ENCODE results near the gene SHQ1.
"Not testable (repeated sequence)": the region's sequence is repeated elsewhere in the genome, so short reads cannot be mapped to it uniquely, and the experiment has no call there.

The SHQ1 gene

DNA sequence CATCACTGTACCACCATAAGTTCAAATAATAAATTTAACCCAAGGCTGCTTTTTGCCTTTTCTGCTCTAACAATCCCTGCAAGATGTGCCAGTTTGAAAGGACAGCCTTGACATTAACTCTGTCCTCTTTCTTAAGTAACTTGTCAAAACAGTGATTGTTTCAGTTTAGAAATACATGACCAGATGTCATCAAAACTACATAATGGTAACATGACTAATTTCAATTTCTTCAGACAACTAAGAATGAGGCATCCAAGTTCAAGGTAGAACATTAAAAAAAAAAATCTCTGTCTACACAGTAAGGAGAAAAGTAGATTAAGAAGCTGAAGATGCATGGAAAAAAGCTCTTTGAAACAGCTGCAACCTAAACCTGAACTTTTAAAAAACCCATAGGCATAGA, 47.4 kb downstream of the SHQ1 start:
- no peak for DNase-seq (ENCODE audit: low read depth)

DNA sequence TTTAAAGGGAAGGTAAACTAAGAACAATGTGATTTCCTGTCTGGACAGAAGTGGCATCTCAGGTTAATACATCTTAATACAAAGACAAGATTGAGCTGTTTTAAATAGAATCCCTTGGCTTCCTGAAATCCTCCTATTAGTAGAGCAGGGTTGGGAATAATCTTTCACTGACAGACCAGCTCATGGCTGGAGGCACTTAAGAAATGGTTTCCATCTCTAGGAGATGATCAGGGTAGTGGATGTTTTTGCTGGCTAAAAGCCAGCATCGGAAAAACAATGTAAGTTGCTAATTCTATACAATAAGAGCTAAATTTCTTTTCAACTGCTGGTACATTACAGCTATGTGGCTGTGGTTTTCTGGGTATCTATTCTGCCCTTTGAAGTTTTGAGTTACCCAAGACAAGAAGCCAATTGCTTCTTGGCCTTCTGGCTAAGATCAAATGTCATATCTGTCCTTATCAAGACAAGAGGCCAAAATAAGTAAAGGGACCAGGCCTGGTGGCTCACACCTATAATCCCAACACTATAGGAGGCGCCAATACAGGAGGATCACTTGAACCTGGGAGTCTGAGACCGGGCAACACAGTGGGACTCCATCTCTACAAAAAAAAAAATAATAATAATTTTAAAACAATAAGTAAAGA, 49.6 kb downstream of the SHQ1 start:
- no peak for DNase-seq (ENCODE audit: low read depth)

GRCh38 chr3:72797773-72798543, 50.3 kb downstream of the SHQ1 start:
- DNase-seq (ENCODE audit: low read depth): no peak

GRCh38 chr3:72794079-72794478, 54.2 kb downstream of the SHQ1 start:
- no peak for DNase-seq (ENCODE audit: low read depth)

DNA sequence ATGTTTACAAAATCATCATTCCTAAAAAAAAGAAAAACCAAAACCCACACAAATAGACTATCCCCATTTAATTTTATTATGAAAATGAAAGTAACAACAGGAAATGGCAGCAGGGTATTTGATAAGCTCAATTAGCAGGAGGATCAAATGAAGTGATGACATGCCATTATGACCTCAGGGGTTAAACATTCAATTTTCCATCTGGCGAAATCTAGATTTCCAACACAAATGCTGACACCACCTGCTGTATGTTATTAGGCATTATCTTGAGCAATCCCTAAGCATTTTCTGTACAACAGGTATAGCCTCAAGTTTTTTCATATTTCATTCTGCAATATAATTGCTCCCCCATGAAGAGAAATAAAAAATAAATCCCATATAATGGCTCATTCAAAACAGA, 57.1 kb downstream of the SHQ1 start:
- DNase-seq (ENCODE audit: low read depth): no peak

DNA sequence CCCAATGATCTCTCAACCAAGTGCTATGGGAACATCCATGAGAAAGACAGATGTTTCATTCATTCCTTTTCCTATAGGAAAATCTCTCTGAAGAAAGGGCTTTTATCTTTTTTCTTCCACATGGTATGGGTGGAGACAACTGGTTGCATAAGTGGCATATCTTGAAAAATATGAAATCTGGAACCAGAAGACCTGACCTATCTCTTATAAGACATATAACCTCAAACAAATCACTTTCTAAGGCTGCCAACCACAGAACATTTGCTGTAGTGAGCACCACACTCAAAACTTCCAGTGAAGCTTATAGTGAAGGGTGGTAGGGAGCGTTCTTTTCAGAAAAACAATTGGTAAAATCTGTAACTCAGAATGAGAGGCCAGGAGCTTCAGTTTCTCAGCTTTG, 58.5 kb downstream of the SHQ1 start:
- no peak for DNase-seq (ENCODE audit: low read depth)

DNA sequence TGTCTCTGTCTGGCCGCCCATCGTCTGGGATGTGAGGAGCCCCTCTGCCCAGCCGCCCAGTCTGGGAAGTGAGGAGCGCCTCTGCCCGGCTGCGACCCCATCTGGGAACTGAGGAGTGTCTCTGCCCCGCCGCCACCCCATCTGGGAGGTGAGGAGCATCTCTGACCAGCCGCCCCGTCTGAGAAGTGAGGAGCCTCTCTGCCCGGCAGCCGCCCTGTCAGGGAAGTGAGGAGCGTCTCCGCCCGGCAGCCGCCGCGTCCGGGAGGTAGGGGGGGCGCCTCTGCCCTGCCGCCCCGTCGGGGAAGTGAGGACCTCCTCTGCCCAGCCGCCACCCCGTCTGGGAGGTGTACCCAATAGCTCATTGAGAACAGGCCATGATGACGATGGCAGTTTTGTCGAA, 60.0 kb downstream of the SHQ1 start:
- DNase-seq (ENCODE audit: low read depth): not testable (repeated sequence)

DNA sequence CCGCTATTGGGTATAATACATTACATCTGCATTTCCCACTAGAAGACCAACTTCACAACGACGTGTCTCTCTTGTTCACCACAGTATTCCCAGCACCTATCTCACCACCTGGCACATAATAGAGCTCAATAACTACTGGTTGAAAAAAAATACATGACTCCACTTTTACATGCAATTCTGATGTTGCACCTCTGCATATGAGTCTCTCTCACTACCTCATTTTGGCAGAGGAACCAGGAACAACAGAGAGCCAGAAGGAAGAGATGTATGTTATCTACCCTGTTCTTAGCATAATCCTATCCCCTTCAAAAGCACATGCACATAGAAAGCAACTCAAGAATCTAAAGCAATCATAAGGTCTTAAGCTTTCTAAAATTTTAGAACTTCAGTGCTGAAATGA, 61.6 kb downstream of the SHQ1 start:
- no peak for DNase-seq (ENCODE audit: low read depth)

GRCh38 chr3:72784226-72784625, 64.0 kb downstream of the SHQ1 start:
- DNase-seq (ENCODE audit: low read depth): no peak

DNA sequence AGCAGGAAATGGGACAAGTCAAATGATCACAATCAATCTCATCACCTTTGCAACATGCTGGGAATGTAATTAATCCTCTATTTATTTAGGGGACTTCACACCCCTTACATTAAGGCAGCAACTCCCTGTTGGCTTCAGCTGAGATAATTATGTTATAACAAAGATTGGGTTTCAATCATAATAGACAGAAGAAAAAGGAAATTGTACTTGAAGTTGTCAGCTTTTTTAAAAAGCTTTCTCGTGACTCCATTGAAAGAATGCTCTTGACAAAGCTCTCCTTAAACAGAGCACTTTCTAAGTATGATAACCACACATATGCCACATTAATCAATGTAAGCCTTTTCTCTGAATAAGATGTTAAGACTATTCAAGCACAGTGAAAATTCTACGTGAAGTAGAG, 65.7 kb downstream of the SHQ1 start:
- DNase-seq (ENCODE audit: low read depth): no peak

DNA sequence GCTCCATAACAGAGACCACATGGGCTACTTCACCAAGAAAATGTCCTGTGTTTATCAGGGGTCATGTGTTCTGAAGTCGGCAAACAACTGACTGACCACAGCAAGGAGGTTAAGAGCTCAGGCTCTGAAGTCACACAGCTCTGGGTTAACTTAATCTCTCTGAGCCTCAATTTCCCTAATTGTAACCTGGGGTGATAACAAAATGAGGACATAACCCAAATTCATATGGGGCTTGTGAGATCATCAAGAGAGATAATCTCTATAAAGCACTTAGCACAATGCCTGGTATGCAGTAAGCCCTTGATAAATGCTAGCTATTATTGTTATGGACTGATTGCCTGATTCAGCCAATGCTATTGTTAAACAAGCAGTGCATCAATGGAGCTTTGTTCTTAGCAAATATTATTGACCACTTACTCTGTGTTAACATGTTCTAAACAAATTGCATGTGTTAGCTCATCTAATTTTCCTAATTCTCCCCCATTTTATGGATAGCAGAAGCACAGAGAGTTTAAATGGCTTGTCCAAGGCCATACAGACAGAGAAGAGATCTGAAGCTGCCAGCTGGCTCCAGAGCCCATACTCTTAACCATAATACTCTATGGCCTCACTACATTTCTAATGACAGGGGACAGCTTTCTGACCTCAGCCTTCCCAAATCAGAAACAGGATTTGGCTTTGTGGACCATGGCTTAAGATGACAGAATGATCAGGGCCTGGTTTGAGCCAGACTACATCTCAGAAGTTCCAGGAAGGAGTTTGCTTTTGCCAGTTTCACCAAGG, 78.3 kb downstream of the SHQ1 start:
- no peak for DNase-seq (ENCODE audit: low read depth)

DNA sequence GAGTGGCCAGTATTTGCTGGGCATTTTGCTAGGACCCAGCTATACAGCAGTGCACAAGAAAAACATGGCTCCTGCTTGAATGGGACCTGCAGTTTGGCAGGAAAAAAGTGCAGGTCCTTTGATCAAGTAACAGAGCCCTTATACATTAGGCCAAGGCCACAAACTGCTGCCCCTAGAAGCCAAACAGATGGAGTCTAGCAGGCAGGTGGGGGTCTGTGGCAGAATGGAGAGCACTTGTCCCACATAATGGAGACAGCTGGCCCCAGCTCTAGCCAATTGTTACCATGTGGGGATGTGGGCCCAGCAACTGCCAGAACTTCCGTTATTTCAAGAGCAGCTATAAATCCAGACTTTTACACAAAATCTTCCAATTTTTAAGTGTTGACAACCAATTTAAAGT, 79.3 kb downstream of the SHQ1 start:
- no peak for DNase-seq (ENCODE audit: low read depth)

- no peak for DNase-seq (ENCODE audit: low read depth)
Measured at GRCh38 chr3:72768481-72768880, 79.8 kb downstream of the SHQ1 start.

GRCh38 chr3:72768006-72768441, 80.2 kb downstream of the SHQ1 start:
- no peak for DNase-seq (ENCODE audit: low read depth)

DNA sequence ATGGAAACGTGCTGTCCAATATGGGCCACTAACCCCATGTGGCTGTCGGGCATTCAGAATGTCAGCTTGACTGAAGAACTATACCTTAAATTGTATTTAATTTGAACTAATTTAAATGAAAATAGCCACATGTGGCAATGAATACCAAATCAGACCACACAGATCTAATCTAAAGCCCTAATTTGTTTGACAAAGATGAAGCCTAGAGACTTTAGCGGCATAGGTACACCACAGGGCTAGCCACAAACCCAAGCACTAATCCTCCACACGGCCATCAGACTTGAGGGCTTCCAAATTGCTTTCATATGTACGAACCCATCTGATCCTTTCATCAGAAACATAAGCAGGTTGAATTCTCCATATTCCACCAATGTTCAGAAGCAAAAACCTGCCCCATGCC, 81.4 kb downstream of the SHQ1 start:
- no peak for DNase-seq (ENCODE audit: low read depth)

- no peak for DNase-seq (ENCODE audit: low read depth)
Measured at GRCh38 chr3:72763751-72764440, 84.3 kb downstream of the SHQ1 start.

DNA sequence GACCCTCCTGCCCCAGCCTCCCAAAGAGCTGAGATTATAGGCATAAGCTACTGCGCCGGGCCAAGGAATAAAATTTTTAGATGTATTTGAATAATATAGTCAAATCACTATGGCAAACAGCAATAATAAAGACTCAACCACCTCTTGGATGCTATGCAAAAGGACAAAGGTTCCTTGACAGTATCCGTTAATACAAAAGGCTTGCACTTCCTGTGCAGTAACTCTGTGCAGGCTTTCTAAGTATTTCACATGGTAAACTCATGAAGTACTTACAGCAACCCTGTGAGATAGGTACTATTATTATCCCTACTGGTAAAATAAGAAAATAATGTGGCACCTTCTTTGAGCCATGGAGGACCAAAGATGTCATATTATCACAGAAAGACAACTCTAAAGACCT, 86.8 kb downstream of the SHQ1 start:
- DNase-seq (ENCODE audit: low read depth): no peak

GRCh38 chr3:72760225-72760624, 88.0 kb downstream of the SHQ1 start:
- no peak for DNase-seq (ENCODE audit: low read depth)

DNA sequence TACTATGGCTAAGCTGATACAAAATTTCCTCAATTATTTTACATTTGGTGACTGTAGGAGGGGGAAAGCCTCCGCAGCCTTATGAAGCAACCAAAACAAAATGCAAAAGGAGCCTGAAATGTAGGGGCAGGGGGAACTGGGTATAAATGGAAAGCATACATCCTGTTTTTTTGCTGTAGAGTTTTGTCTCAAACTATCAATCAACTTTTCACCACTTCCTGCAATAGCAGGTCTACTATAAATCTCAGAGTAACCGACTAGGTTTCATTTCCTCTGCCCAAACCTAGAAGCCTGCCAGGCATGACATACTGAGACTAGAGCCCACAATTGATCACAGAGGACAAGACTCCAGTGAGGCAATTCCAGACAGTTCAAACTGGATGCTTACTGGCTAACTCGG, 91.3 kb downstream of the SHQ1 start:
- DNase-seq (ENCODE audit: low read depth): peak; percentile 22

- DNase-seq (ENCODE audit: low read depth): no peak
Measured at GRCh38 chr3:72754582-72754981, 93.7 kb downstream of the SHQ1 start.

DNA sequence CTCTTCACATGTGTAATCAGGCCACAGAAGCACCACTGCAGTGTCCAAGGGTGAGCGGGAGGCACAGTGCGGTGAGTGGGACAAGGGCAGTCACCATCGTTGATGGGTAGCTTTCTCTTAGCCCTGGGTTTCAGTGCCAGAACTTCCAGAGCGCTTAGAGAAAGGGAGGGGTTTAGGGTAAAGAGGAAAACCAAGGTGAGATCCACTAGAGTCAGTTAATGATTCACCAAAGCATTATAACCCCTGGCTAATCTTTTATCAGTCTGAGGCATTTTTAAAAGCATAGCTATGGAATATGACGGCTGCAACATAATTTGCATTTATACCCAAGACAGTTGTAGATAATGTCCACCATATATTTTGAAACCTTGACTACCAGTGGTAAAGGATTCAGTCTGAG, 94.8 kb downstream of the SHQ1 start:
- DNase-seq (ENCODE audit: low read depth): no peak

- DNase-seq (ENCODE audit: low read depth): no peak
Measured at GRCh38 chr3:72750405-72750965, 97.8 kb downstream of the SHQ1 start.

All from stimulated activated CD4-positive, alpha-beta T cell treated with anti-CD3 and anti-CD28 coated beads, Interleukin-2, amount 100 ng/mL, for 4 hours (primary cell).